Stimulated activated CD4-positive, alpha-beta T cell treated with anti-CD3 and anti-CD28 coated beads, Interleukin-4, amount 100 ng/mL, for 24 hours (primary cell): ENCODE measurements around the gene HTR1D.
"Not testable (repeated sequence)": the region's sequence is repeated elsewhere in the genome, so short reads cannot be mapped to it uniquely, and the experiment has no call there.

Source experiments
- DNase-seq: peaks from one replicate; pipeline ENCODE4 v3.0.0-alpha.2; 2020

HTR1D gene

GRCh38 chr1:23217421-23218115 lies at the start of gene HTR1D:
HTR1D (minus strand) TSS chr1:23217502; CDS start chr1:23194219, 23,283 bp downstream.
- no peak for DNase-seq

GRCh38 chr1:23263380-23263887 lies 46.1 kb upstream of the HTR1D start:
- no peak for DNase-seq

GRCh38 chr1:23258082-23258481 lies 40.8 kb upstream of the HTR1D start:
- DNase-seq, result not testable (repeated sequence)

- not testable (repeated sequence) for DNase-seq
Measured at GRCh38 chr1:23257371-23257770, 40.1 kb upstream of the HTR1D start.

GRCh38 chr1:23254584-23254983 lies 37.3 kb upstream of the HTR1D start:
- DNase-seq, result no peak

- no peak for DNase-seq
Measured at GRCh38 chr1:23251812-23252211, 34.5 kb upstream of the HTR1D start.

GRCh38 chr1:23249787-23250454 lies 32.6 kb upstream of the HTR1D start:
- no peak for DNase-seq

GRCh38 chr1:23247276-23247675 lies 30.0 kb upstream of the HTR1D start:
- DNase-seq, result no peak

GRCh38 chr1:23246274-23246673 lies 29.0 kb upstream of the HTR1D start:
- DNase-seq, result no peak

GRCh38 chr1:23244256-23244761 lies 27.0 kb upstream of the HTR1D start:
- DNase-seq, result no peak

GRCh38 chr1:23242414-23242813 lies 25.1 kb upstream of the HTR1D start:
- no peak for DNase-seq

GRCh38 chr1:23239638-23240295 lies 22.5 kb upstream of the HTR1D start:
- no peak for DNase-seq

GRCh38 chr1:23238565-23238964 lies 21.3 kb upstream of the HTR1D start:
- no peak for DNase-seq

- DNase-seq, result no peak
Measured at GRCh38 chr1:23237508-23237907, 20.2 kb upstream of the HTR1D start.

GRCh38 chr1:23227806-23228205 lies 10.5 kb upstream of the HTR1D start:
- DNase-seq, result no peak

- DNase-seq, result no peak
Measured at GRCh38 chr1:23224739-23225648, 7.7 kb upstream of the HTR1D start.

- not testable (repeated sequence) for DNase-seq
Measured at GRCh38 chr1:23223963-23224362, 6.7 kb upstream of the HTR1D start.

GRCh38 chr1:23223490-23223951 lies 6.2 kb upstream of the HTR1D start:
- not testable (repeated sequence) for DNase-seq

GRCh38 chr1:23222742-23223141 lies 5.4 kb upstream of the HTR1D start:
- no peak for DNase-seq

- DNase-seq, result no peak
Measured at GRCh38 chr1:23222331-23222730, 5.0 kb upstream of the HTR1D start.

GRCh38 chr1:23221107-23221506 lies 3.8 kb upstream of the HTR1D start:
- no peak for DNase-seq

GRCh38 chr1:23216771-23217420 lies 406 bp downstream of the HTR1D start:
- peak; percentile 19 for DNase-seq
